NOMO-1 (cell line): Measurements from ENCODE around the gene PTDSS2.
"Not testable (repeated sequence)": the region's sequence is repeated elsewhere in the genome, so short reads cannot be mapped to it uniquely, and the experiment has no call there.

Experiments used
- DNase-seq, 2 experiments: peaks; one replicate each; lab custom pipeline; 2025; ENCODE audit not compliant: unreplicated experiment in 2 of 2; lab: John Stamatoyannopoulos, UW

Gene PTDSS2

GRCh38 chr11:413120-414081, 36.7 kb upstream of the PTDSS2 start:
- no peak for DNase-seq

DNA sequence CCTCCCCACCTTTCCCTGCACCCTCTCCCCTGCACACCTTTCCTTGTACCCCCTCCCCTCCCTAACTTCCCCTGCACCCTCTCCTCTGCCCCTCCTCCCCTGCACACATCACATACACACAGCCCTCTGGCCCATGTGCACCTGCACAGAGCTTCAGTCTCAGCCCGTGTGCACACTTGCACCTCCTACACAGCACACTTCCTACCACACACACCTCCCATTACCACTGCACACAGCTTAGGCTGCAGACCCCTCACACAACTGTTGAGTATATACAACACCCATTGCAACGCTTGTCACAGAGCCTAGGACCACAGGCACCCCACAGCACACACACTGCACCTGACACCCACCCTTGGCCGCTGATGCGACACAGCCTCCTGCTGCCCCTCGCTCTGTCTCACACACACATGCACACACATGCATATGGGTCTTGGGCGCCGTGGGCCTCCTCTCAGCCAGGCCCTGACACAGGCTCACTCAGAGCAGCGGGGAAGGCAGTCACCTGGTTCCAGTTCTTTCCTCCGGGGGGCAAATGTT, 35.7 kb upstream of the PTDSS2 start:
- no peak for DNase-seq

GRCh38 chr11:415640-416041, 34.4 kb upstream of the PTDSS2 start:
- DNase-seq, result no peak

GRCh38 chr11:416051-416756, 33.9 kb upstream of the PTDSS2 start:
- DNase-seq, result no peak

GRCh38 chr11:416757-417621, 33.1 kb upstream of the PTDSS2 start:
- peak; percentile 49 to 60 for DNase-seq

DNA sequence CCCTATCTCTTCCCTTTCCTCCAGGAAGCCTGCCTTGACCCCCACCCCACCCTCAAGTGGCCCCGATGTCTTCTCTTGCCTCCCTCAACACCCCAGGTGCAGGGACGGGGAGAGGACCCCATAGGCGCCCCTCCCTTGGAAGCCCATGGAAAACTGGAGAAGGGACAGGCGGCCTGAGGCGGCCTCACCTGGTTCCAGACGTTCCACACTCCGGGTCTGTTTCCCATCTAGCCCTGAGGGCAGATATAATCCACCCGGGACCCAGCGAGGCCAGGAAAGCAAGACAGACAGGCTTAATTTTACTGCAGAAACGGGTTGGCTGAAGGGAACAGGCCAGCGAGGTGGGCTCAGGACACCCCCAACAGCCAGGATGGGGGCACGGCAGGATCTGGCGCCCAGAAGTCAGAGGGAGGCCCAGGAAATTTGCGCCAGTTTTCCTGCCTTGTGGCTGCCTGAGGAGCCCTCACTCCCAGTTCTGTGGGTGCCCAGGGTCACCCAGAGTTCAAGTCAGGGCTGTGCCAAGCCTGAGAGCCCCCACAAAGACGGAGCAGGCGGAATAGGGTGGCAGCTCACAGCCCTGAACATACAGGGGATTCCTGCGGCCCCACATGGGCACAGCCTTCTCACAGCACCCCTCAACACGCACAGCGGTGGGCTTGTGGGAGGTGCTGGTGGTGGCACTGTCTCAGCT, 32.3 kb upstream of the PTDSS2 start:
- no peak for DNase-seq

DNA sequence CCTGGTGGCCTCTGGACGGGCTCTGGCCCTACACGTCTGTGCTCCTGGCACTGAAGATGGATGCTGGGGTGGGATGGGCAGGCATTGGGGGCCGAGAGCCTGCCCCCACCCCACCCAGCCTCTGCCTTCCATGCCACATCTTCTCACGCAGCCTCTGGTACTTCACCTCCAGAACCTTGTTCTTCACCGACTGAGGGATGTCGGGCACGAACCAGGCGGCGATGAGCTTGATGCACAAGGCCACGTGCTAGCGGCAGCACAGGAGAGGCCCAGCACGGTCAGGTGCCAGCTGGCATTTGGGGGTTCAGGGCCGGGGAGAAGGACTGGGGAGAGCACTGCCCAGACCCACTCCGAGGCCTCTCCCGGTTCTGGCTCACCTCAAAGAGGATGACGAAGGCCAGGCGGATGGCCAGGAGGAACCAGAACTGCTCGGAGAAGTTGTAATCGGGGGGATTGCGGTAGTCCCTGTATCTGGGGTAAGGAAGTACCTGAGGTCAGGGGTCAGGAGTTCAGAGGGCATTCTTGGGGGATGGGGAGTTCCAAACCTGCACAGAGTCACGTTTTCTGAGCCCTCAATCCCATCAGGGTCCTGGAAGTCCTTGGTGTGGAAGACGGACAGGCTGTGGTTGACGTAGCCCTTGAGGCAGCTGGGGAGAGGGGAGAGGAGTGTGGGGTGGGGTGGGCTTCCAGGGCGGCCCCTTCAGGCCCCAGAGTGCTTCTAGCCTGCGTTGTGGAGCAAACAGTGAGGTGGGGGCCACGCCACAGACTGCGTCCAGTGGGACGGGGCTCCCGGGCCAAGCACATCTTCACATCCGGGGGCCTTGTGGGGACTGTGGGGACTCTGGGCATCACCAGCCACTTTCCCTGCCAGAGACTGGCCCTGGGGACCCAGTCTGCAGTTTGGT, 31.5 kb upstream of the PTDSS2 start:
- DNase-seq, result no peak

DNA sequence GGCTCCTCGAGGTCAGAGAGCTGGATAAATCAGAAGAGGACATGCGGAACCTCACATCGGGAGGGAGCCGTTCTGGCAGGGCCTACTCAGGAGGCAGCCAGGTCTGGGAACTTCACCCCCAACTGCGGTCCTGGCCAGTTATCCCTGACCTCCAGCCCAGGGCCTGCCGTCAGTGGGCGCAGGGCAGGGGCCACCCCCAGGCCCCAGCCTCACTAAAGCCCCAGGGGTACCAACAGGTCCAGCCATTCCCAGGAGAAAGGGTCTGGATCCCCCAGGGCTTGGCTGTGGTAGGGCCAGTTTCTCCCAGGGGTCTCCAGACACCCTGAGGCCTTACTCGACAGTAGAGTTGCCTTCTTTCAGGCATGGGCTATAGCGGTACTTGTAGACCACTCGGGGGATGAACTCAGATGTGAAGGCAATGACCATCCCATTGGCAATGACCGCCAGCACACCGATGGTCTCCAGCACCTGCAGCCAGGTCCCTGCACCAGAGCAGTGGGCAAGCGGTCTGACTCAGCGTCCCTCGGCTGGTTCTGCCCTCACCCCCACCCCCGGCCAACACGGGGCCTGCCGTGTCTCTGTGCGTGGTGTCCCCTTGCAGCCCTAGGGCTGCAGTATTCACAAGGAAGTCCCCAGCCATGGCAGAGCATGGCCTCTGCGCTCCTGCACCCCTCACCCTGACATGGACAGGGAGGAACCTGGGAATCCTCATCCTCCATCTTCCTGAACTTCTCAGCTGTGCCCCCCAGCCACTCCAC, 30.7 kb upstream of the PTDSS2 start:
- DNase-seq, result no peak

DNA sequence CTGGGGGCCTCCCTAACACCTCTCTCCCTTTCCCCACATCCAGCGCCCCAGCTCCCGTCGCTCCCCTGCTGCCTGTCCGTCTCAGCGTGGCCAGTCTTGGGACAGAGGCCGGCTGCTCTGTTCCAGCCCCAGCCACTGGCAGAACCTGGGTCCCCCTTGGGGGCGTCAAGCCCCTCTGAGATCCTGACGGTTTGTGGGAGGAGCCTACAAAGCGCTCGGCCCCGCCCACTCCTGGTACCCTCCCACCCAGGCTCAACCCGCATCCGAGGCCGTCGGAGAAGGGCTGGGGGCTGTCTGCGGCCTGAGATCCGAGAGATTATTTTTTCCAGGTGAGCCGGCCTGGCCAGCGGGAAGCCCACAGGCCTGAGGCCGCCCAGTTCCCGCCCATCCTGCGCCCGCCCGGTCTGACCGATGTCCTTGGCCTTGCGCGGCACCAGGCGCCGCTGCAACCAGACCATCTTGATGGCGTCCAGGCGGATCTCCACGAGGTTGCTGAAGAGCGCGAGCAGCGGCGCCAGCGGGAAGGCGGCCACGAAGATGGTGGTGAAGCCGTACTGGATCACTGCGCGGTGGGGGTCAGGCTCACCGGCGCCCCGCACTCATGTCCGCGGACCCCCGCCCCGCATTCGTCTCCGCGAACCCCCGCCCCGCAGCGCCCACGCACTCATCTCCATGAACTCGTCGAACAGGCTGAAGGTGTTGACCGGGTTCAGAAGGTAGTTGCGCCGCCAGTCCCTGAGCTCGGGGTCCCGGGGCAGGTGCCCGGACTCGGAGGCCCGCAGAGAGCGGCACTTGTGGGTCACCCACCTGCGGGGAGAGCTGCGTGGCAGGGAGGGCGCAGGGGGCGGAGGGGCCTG, 29.8 kb upstream of the PTDSS2 start:
- DNase-seq, result no peak

DNA sequence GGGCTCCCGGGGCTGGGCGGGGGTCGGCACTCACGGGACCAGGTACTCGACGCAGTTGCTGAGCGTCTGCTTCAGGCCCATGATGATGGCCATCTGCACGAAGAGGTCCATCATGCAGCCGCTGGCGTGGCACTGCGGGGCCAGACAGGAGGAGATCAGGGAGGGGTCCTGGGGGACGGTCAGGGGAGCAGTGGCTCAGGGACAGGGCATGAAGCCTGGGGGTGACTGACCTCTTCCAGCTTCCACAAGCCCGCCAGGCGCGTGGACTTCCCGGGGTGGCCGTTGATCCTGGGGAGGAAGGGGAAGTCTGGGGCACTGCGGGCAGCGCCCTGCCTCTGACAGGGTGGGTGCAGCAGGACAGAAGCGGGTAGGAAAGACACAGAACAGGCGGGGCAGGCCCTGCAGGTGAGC, 29.2 kb upstream of the PTDSS2 start:
- DNase-seq, result no peak

DNA sequence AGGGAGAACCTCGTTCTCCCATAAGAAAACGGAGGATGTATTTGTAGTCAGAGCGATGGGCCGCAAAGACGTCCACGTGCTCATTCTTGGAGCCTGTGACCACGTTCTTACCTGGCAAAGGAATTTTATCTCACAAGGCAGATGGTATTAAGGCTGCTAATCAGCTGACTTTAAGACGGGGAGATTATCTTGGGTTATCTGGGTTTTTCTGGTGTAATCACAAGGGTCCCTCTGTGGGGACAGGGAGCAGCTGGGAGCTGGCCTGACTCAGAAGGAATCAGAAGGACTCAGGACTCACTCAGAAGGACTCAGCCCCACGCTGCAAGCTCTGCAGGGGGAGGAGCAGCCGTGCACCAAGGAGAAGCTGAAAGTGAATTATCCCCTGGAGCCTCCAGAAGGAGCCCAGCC, 27.8 kb upstream of the PTDSS2 start:
- DNase-seq, result no peak

DNA sequence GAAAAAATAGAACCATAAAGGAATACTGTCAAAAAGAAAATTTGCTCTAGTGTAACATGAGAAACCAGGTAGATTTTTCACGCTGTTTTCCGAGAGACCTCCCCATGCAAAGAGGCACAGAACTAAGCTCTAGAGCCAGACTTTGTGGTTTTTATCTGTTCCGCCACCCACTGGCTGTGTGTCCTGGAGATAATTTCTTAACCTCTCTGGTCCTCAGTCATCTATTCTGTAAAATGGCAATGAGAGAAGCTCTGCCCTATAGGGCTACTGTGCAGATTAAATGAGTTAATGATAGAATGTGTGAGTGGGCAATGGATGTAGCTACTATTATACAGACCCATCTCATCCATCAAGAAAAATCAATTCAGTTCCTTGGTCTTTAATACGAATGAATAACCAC, 25.8 kb upstream of the PTDSS2 start:
- DNase-seq, result no peak

GRCh38 chr11:424766-425165, 25.3 kb upstream of the PTDSS2 start:
- DNase-seq, result not testable (repeated sequence)

DNA sequence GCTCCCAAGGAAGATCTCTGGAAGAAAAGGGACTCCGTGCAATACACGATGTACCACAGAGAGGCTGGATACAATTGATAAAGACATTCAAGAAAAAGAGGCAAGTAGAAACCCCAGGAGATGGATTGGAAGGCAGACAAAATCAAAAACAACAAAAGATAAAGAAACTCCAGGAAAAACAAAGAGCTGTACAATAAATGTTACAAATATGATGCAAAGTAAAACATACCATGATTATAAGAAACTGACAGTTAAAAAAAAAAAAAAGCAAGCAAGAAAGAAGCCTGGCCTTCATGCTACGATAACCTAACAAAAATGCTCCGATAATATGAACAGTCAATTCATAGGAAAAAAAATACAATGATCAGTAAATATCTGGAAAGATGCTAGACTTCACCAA, 24.8 kb upstream of the PTDSS2 start:
- DNase-seq, result no peak

DNA sequence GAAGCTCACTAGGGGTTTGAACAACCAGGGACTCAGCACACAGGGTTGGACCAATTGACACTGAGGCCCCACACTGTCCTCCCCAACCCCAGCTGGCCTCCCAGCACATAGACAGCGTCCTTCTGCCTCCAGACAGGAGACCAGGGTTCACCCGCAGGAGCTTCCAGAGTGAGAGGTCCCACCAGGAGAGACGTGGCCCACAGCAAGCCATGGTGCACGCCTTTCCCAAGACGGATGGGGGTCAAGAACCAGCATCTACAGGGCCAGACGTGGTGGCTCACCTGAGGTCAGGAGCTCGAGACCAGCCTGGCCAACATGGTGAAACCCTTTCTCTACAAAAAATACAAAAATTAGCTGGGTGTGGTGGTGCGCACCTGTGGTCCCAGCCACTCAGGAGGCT, 23.2 kb upstream of the PTDSS2 start:
- DNase-seq, result no peak

DNA sequence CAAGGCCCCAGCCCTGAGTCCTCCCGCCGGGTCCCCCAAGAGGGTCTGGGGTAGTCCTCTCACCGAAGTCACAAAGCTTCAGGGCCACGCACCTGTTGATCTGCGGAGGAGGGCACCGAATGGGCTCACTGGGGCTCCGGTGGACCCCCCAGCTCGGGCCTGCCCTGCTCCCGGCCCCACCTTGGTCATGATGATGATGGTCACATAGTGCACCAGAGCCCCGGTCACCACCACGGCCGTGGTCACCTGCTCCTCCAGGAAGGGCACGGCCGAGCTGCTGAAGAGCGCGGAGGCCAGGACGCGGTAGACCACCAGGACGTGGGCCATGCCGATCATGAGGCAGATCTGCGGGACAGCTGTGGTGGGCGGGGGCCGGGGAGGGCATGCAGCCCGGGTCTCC, 21.8 kb upstream of the PTDSS2 start:
- DNase-seq, result no peak

GRCh38 chr11:429391-429790, 20.7 kb upstream of the PTDSS2 start:
- DNase-seq, result no peak
